Endothelial cell of coronary artery (primary cell): ENCODE results near the gene SPP1. TPM values are rescaled to one million over a fixed set of nuclear protein-coding genes. Genes with fewer than 3 reads are reported as not detected.

Experiments used
- total RNA-seq: library from RNA; depleted of rRNA; stranded (reverse); fragments of >200 nt; gene quantifications from 2 replicates; pipeline ENCODE4 v1.2.3, GENCODE V29; 2014

SPP1 gene
- total RNA-seq: not detected in 2 replicates

GRCh38 chr4:87975466-87975865 is at the start of gene SPP1:
Gene SPP1, plus strand, starts transcription at chr4:87975714. Its CDS starts 1,182 bp downstream, at chr4:87976896.

GRCh38 chr4:88007304-88008121 is 32.0 kb downstream of the SPP1 start, which contains the start of gene PKD2:
Gene PKD2, plus strand, starts transcription at chr4:88007635. Its CDS starts 99 bp downstream, at chr4:88007734.

Other genes with a start within 250 kb of the SPP1 start
- not detected in 2 replicates for gene IBSP, start 176.2 kb upstream of the SPP1 start, total RNA-seq
- not detected in 2 replicates for gene MEPE, start 142.7 kb upstream of the SPP1 start, total RNA-seq
- gene PKD2, start 31.9 kb downstream of the SPP1 start, total RNA-seq: 35.6 and 66.0 TPM in 2 replicates
- gene ABCG2, start 182.9 kb downstream of the SPP1 start, total RNA-seq: 1.7 and 14.0 TPM in 2 replicates